Nephron (organoid): Measurements from ENCODE around the gene CDC42.

Experiments used
- H3K27ac Mint-ChIP-seq, 3 experiments: 2 replicates each; pipeline ENCODE4 v1.8.0; 2020; ENCODE audit warnings: mixed read lengths in 3 of 3, mild to moderate bottlenecking in 2 of 3, moderate library complexity in 1 of 3
- H3K27me3 Mint-ChIP-seq: 2 replicates; pipeline ENCODE4 v1.8.0; 2021; ENCODE audit warnings: low read depth, mild to moderate bottlenecking, moderate library complexity, mixed read lengths
- H3K36me3 Mint-ChIP-seq: 2 replicates; pipeline ENCODE4 v1.8.0; 2020; ENCODE audit warnings: low read depth, mixed read lengths
- H3K4me1 Mint-ChIP-seq: 2 replicates; pipeline ENCODE4 v1.8.0; 2020; ENCODE audit warnings: mixed read lengths
- H3K4me3 Mint-ChIP-seq, 3 experiments: 2 replicates each; pipeline ENCODE4 v1.8.0; 2020; ENCODE audit warnings: mild to moderate bottlenecking in 3 of 3, mixed read lengths in 3 of 3, moderate library complexity in 2 of 3
- H3K9me3 Mint-ChIP-seq: 2 replicates; pipeline ENCODE4 v1.8.0; 2020; ENCODE audit warnings: mixed read lengths
- TF ChIP-seq, protein P1 (sequence below), 3 experiments: fragments of 200-600 bp; sonication (generic); IDR thresholded peaks; one replicate each; pipeline ENCODE4 v1.5.0; 2021; ENCODE audit warnings: antibody characterized with exemption in 3 of 3; ENCODE audit not compliant: unreplicated experiment in 3 of 3

CDC42 gene

DNA sequence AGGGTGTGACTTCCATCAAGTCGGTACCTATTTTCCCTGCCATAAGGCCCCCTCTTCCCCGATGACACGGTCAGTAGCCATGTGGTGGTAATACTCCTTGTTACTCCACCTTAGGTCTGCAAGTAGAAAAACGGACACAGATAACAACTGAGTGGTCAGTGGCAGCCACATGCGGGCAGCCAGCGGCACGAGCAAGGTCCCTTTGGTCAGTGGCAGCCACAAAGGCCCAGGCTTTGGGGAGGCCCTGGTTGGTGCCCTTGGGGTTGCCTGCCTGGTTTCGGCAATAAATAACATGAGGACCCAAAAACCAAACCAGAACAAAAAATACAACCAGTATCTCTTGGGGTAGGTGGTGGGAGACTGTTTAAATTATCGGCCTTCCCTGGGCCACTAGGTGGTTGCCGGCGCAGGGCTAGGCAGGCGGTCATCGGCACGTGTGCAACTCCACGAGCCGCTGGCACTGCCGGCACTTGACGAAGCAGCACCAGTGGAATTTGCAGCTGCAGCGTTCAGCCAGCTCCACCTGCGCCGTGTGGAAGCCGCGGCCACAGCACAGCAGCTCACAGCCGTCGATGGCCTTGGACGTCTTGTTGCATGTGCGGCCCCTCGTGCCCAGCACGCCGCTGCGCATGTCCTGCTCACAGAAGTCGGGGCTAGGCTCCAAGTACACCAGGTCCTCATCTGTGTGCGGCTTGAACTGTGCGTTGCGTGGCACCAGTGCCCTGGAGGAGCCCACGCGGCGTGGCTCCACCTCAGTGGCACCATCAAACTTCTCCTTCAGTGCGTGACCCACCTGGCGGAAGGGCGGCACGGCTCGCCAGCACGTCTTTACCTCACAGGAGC, 67.3 kb downstream of the CDC42 start:
- TF ChIP-seq, protein P1, sequence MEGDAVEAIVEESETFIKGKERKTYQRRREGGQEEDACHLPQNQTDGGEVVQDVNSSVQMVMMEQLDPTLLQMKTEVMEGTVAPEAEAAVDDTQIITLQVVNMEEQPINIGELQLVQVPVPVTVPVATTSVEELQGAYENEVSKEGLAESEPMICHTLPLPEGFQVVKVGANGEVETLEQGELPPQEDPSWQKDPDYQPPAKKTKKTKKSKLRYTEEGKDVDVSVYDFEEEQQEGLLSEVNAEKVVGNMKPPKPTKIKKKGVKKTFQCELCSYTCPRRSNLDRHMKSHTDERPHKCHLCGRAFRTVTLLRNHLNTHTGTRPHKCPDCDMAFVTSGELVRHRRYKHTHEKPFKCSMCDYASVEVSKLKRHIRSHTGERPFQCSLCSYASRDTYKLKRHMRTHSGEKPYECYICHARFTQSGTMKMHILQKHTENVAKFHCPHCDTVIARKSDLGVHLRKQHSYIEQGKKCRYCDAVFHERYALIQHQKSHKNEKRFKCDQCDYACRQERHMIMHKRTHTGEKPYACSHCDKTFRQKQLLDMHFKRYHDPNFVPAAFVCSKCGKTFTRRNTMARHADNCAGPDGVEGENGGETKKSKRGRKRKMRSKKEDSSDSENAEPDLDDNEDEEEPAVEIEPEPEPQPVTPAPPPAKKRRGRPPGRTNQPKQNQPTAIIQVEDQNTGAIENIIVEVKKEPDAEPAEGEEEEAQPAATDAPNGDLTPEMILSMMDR (IDR thresholded peaks at IDR 0.05; ENCODE audit: unreplicated experiment in 3 of 3): no peak
- H3K4me1 Mint-ChIP-seq: peaks cover 75% of the 10 kb centered on the region
- H3K27ac Mint-ChIP-seq: peak overlapping the region in 2 of 3 experiments; percentile 25 to 85
- no peaks in the 10 kb centered on the region for H3K9me3 Mint-ChIP-seq
- no peaks in the 10 kb centered on the region for H3K27me3 Mint-ChIP-seq
- H3K36me3 Mint-ChIP-seq: peaks cover 16% of the 10 kb centered on the region
- H3K4me3 Mint-ChIP-seq: no peak overlapping the region

DNA sequence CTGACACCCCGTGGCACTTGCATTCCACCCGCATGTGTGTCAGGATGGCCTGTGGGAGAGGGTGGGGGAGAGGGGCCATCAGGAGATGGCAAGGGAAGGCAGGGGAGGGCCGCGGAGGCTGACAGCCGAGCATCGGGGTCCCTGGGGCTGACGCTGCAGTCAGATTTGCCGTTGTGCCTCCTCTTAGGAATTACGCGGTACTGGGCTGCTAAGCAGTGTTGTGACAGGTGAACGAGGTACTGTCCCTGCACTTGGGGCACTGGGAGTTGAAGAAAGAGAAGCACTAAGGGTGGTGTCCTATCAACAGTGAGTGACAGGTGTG, 67.9 kb downstream of the CDC42 start:
- Mint-ChIP-seq H3K4me3 (no peak overlapping the region), H3K9me3 (no peaks in the 10 kb centered on the region), H3K27ac (peak overlapping the region in 2 of 3 experiments; percentile 23 to 27), H3K36me3 (peaks cover 16% of the 10 kb centered on the region), H3K27me3 (no peaks in the 10 kb centered on the region), H3K4me1 (peaks cover 70% of the 10 kb centered on the region)
- TF ChIP-seq, protein P1 (IDR thresholded peaks at IDR 0.05; ENCODE audit: unreplicated experiment in 3 of 3): no peak

DNA sequence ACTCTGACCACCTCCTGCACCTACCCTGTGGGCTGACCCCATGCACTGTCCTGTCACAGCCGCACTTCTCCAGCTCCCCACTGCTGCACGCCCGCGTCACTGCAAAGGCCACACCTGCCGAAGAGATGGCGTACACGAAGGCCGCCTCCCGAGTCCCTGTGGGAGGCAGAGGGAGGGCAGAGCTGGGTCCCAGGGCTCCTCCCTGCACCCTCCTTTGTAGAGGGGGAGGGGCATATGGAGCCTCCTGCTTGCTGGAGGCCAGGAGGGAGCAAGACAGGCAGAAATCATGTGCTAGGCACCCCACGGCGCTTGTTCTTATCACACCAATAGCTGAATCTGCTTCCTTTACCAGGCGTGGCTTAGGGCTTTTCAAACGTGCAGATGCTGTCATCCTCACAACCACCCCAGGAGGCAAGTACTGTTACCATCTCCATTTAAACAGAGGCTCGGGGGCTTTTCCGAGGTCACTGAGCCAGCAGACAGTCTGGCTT, 69.0 kb downstream of the CDC42 start:
- Mint-ChIP-seq H3K4me3 (no peak overlapping the region), H3K36me3 (peaks cover 16% of the 10 kb centered on the region), H3K4me1 (peaks cover 65% of the 10 kb centered on the region), H3K9me3 (no peaks in the 10 kb centered on the region), H3K27ac (peak overlapping the region in 2 of 3 experiments; percentile 27 to 64), H3K27me3 (no peaks in the 10 kb centered on the region)
- TF ChIP-seq, protein P1 (IDR thresholded peaks at IDR 0.05; ENCODE audit: unreplicated experiment in 3 of 3): no peak

DNA sequence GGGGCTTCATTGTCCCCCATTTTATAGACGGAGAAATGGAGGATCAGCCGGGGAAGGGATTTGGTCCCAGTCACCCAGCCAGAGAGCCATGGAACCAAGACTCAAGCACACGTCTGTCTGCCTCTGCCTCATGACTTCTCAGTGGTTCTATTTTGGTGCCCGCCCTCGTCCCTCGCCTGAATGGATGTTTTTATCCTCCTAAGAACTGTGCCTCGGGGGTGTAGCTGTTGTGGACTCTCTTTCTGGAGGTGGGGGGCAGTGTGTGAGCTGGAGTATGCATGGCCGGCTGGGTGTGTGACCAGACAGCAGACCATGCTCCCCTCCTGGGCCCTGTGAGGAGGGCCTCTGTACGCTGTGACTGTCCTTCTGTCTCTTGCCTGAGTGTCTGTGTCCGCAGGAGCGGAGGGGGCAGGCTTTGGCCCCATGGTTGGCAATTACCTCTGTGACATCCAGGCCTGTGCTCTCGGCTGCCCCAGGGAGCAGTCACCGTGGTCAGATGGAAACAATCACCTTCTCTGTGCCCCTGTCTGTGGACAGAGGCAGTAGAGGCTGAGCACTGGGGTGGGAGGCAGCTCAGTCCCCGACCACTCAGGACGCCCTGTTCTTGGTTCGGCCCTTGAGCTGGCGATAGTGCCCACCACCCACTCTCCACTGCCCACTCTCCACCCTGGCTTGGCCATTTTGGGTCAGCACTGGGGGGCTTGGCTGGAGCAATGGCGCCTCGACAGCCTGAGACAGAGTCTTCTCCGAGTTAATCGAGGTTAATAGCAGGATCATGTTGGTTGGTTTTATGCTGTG, 70.0 kb downstream of the CDC42 start:
- H3K9me3 Mint-ChIP-seq: no peaks in the 10 kb centered on the region
- H3K4me1 Mint-ChIP-seq: peaks cover 60% of the 10 kb centered on the region
- no peaks in the 10 kb centered on the region for H3K27me3 Mint-ChIP-seq
- H3K27ac Mint-ChIP-seq: peak overlapping the region; percentile 27 to 64 (median 42)
- H3K36me3 Mint-ChIP-seq: peaks cover 16% of the 10 kb centered on the region
- no peak overlapping the region for H3K4me3 Mint-ChIP-seq
- TF ChIP-seq, protein P1 (IDR thresholded peaks at IDR 0.05; ENCODE audit: unreplicated experiment in 3 of 3): no peak

DNA sequence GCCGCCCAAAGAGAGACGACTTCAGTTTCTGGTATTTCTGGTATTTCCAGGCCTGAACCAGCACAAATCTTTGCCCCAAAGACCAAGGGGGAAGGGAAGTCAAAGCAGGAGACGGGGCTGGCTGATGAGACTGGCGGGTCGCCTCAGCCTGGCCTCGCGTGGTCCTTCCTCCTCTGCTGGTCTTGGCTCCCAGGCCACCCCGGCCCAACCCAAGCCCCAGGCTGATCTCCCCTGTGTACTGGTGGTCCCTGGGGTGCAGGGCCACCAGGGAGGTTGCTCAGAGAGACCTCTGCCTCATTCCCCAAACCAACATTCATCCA, 70.5 kb downstream of the CDC42 start:
- peak overlapping the region in 1 of 3 experiments; percentile 55 for H3K27ac Mint-ChIP-seq
- no peaks in the 10 kb centered on the region for H3K9me3 Mint-ChIP-seq
- peaks cover 59% of the 10 kb centered on the region for H3K4me1 Mint-ChIP-seq
- no peaks in the 10 kb centered on the region for H3K27me3 Mint-ChIP-seq
- no peak overlapping the region for H3K4me3 Mint-ChIP-seq
- H3K36me3 Mint-ChIP-seq: peaks cover 16% of the 10 kb centered on the region
- TF ChIP-seq, protein P1 (IDR thresholded peaks at IDR 0.05; ENCODE audit: unreplicated experiment in 3 of 3): no peak
